HG03520 (cell line): ENCODE measurements around the gene ULK1.

Experiments used
- ATAC-seq: cut with Tn5 transposase; IDR thresholded peaks from one replicate; pipeline ENCODE4 v1.9.1; 2021; ENCODE audit warnings: mild to moderate bottlenecking, moderate library complexity; ENCODE audit not compliant: unreplicated experiment

Gene ULK1

GRCh38 chr12:131919051-131919347 lies 24.6 kb downstream of the ULK1 start:
- no peak for ATAC-seq

- no peak for ATAC-seq
These were observed 25.1 kb downstream of the ULK1 start for GRCh38 chr12:131919366-131920156.

GRCh38 chr12:131920157-131920508 lies 25.7 kb downstream of the ULK1 start:
- no peak for ATAC-seq

GRCh38 chr12:131920902-131921840 lies 26.7 kb downstream of the ULK1 start:
- no peak for ATAC-seq

- ATAC-seq = no peak
These were observed 27.7 kb downstream of the ULK1 start for GRCh38 chr12:131921866-131922769.

GRCh38 chr12:131922772-131923171 lies 28.4 kb downstream of the ULK1 start:
- no peak for ATAC-seq

- ATAC-seq = peak; percentile 89
These were observed 28.8 kb downstream of the ULK1 start for GRCh38 chr12:131923260-131923659.

- ATAC-seq = no peak
These were observed 33.0 kb downstream of the ULK1 start for GRCh38 chr12:131927110-131928079.

- ATAC-seq = peak; percentile 4
These were observed 33.8 kb downstream of the ULK1 start for GRCh38 chr12:131928080-131928710.

GRCh38 chr12:131928711-131929580 lies 34.5 kb downstream of the ULK1 start, which contains the start of gene PUS1:
PUS1 (plus strand) TSS chr12:131929276; CDS start chr12:131929723, 447 bp downstream.
- ATAC-seq = peak; percentile 58

- no peak for ATAC-seq
These were observed 35.4 kb downstream of the ULK1 start for GRCh38 chr12:131929581-131930456.

GRCh38 chr12:131930510-131930909 lies 36.1 kb downstream of the ULK1 start:
- ATAC-seq = no peak

GRCh38 chr12:131933387-131933786 lies 39.0 kb downstream of the ULK1 start:
- no peak for ATAC-seq

GRCh38 chr12:131934535-131934934 lies 40.1 kb downstream of the ULK1 start:
- ATAC-seq = no peak

- no peak for ATAC-seq
These were observed 43.7 kb downstream of the ULK1 start for GRCh38 chr12:131938082-131938481.

GRCh38 chr12:131939007-131939406 lies 44.6 kb downstream of the ULK1 start:
- ATAC-seq = no peak

GRCh38 chr12:131940141-131940547 lies 45.7 kb downstream of the ULK1 start:
- ATAC-seq = no peak
